HCT116 (cell line): ENCODE results near the gene RXFP4. TPM values are rescaled to one million over a fixed set of nuclear protein-coding genes. Genes with fewer than 3 reads are reported as not detected.

Experiments used
- ATAC-seq: fragments of 200-7000 bp; cut with Tn5 transposase; 2 replicates; pipeline ENCODE4 v1.9.1; 2020; ENCODE audit warnings: mild to moderate bottlenecking, moderate library complexity
- BruUV-seq: library from RNA; stranded (reverse); fragments of 400-500 nt; replicated peaks from 2 replicates; lab custom pipeline; 2021; lab: Mats Ljungman, UMichigan
- CTCF ChIA-PET: fragments of 300-600 bp; sonication (Branson Sonifier 250); formaldehyde crosslinking; loops from one replicate; lab custom pipeline; 2021; ENCODE audit warnings: antibody characterized with exemption; lab: Charles Lee
- POLR2A ChIA-PET: fragments of 300-600, 350-600 bp; sonication (Branson Sonifier 250); formaldehyde crosslinking; loops from one replicate; lab custom pipeline; 2021; ENCODE audit warnings: antibody characterized with exemption; lab: Charles Lee
- RAD21 ChIA-PET, 2 experiments: fragments of 300-600 bp; sonication (Branson Sonifier 250); formaldehyde crosslinking; loops; one replicate each; lab custom pipeline; 2023; ENCODE audit warnings: low total read pairs in 2 of 2; ENCODE audit not compliant: uncharacterized antibody in 2 of 2, unreplicated experiment in 2 of 2, low non-redundant PET in 1 of 2; lab: Charles Lee
- DNase-seq: peaks from one replicate; pipeline ENCODE4 v3.0.0-alpha.2; 2010; ENCODE audit warnings: low read depth, low spot score
- H2AFZ ChIP-seq: fragments of 200-600 bp; shearing (Covaris generic), sonication (generic); 2 replicates; pipeline ENCODE4 v1.6.1; 2017; ENCODE audit warnings: low read depth, mixed run types, mixed read lengths, antibody characterized with exemption, low read length; ENCODE audit not compliant: poor library complexity, severe bottlenecking
- H3K27ac ChIP-seq: 2 replicates; pipeline ENCODE4 v1.5.1; 2012; ENCODE audit warnings: low read depth, low read length
- H3K27me3 ChIP-seq: fragments of 200-600 bp; sonication (generic); 2 replicates; pipeline ENCODE4 v1.6.1; 2016; ENCODE audit warnings: mixed run types, low read length, mixed read lengths; ENCODE audit not compliant: insufficient read depth
- H3K36me3 ChIP-seq, 2 experiments: fragments of 200-500 bp in 1 of 2; fragments of 200-600 bp in 1 of 2; sonication (Bioruptor generic) in 1 of 2; sonication (generic) in 1 of 2; 2 replicates each; pipeline versions ENCODE4 v1.5.1 to v1.6.1; 2014 to 2016; ENCODE audit warnings: low read length in 2 of 2, inconsistent platforms in 1 of 2, mixed read lengths in 1 of 2, mixed run types in 1 of 2; ENCODE audit not compliant: insufficient read depth in 2 of 2, control insufficient read depth in 1 of 2
- H3K4me1 ChIP-seq, 2 experiments: fragments of 200-600 bp in 1 of 2; sonication (generic) in 1 of 2; 2 replicates each; pipeline versions ENCODE4 v1.5.1 to v1.6.1; 2012 to 2017; ENCODE audit warnings: low read length in 2 of 2, inconsistent platforms in 1 of 2, mild to moderate bottlenecking in 1 of 2, mixed read lengths in 1 of 2, mixed run types in 1 of 2, moderate library complexity in 1 of 2; ENCODE audit not compliant: insufficient read depth in 2 of 2, control insufficient read depth in 1 of 2
- H3K4me2 ChIP-seq: fragments of 200-600 bp; sonication (generic); 2 replicates; pipeline ENCODE4 v1.6.1; 2017; ENCODE audit warnings: mixed run types, low read length, mixed read lengths
- H3K4me3 ChIP-seq, 2 experiments: fragments of 200-600 bp in 1 of 2; sonication (generic) in 1 of 2; replicated peaks in 1 of 2; 2 replicates each; pipeline ENCODE4 v1.5.1; 2011 to 2016; ENCODE audit warnings: low read length in 2 of 2, control low read depth in 1 of 2, low read depth in 1 of 2, mild to moderate bottlenecking in 1 of 2, mixed read lengths in 1 of 2, mixed run types in 1 of 2
- H3K79me2 ChIP-seq: fragments of 200-600 bp; sonication (generic); 2 replicates; pipeline ENCODE4 v1.6.1; 2017; ENCODE audit warnings: mild to moderate bottlenecking, mixed run types, low read length, moderate library complexity, mixed read lengths; ENCODE audit not compliant: insufficient read depth
- H3K9ac ChIP-seq: fragments of 200-600 bp; sonication (generic); 2 replicates; pipeline ENCODE4 v1.6.1; 2016; ENCODE audit warnings: low read length, mixed read lengths
- H3K9me2 ChIP-seq: fragments of 200-600 bp; sonication (generic), shearing (Covaris generic); 2 replicates; pipeline ENCODE4 v1.6.1; 2017; ENCODE audit warnings: mixed run types, mild to moderate bottlenecking, moderate library complexity; ENCODE audit not compliant: insufficient read depth
- H3K9me3 ChIP-seq, 2 experiments: fragments of 200-500 bp in 1 of 2; fragments of 200-600 bp in 1 of 2; sonication (Bioruptor generic) in 1 of 2; sonication (generic) in 1 of 2; 2 replicates each; pipeline ENCODE4 v1.6.1; 2014 to 2017; ENCODE audit warnings: low read length in 2 of 2, mixed read lengths in 2 of 2, inconsistent platforms in 1 of 2, low read depth in 1 of 2, mild to moderate bottlenecking in 1 of 2, mixed run types in 1 of 2, moderate library complexity in 1 of 2; ENCODE audit not compliant: control insufficient read depth in 1 of 2, insufficient read depth in 1 of 2
- H4K20me1 ChIP-seq: fragments of 200-600 bp; sonication (generic), shearing (Covaris generic); 2 replicates; pipeline ENCODE4 v1.6.1; 2017; ENCODE audit warnings: mixed run types, mild to moderate bottlenecking, moderate library complexity; ENCODE audit not compliant: insufficient read depth
- ATF3 ChIP-seq: IDR thresholded peaks from 2 replicates; pipeline ENCODE4 v1.6.1; 2012
- CBX3 ChIP-seq: IDR thresholded peaks from 2 replicates; pipeline ENCODE4 v1.6.1; 2012; ENCODE audit warnings: low read depth
- EGR1 ChIP-seq: IDR thresholded peaks from 2 replicates; pipeline ENCODE4 v1.6.1; 2012; ENCODE audit warnings: low read depth
- EZH2phosphoT487 ChIP-seq: fragments of 200-600 bp; IDR thresholded peaks from 2 replicates; pipeline ENCODE4 v1.6.1; 2018; ENCODE audit warnings: antibody characterized with exemption, borderline replicate concordance
- FOSL1 ChIP-seq: IDR thresholded peaks from 2 replicates; pipeline ENCODE4 v1.6.1; 2012; ENCODE audit warnings: low read depth
- JUND ChIP-seq: IDR thresholded peaks from 2 replicates; pipeline ENCODE4 v1.6.1; 2012
- MAX ChIP-seq: IDR thresholded peaks from 2 replicates; pipeline ENCODE4 v1.6.1; 2012
- POLR2A ChIP-seq: IDR thresholded peaks from 2 replicates; pipeline ENCODE4 v1.7.0; 2011; ENCODE audit warnings: borderline replicate concordance; ENCODE audit not compliant: insufficient read depth, insufficient read length; ENCODE audit errors: extremely low read depth
- POLR2AphosphoS5 ChIP-seq: IDR thresholded peaks from 2 replicates; pipeline ENCODE4 v1.6.1; 2011; ENCODE audit warnings: mild to moderate bottlenecking, low read depth, low read length, moderate library complexity
- RAD21 ChIP-seq: IDR thresholded peaks from 2 replicates; pipeline ENCODE4 v1.6.1; 2012; ENCODE audit warnings: low read depth, mild to moderate bottlenecking
- REST ChIP-seq: IDR thresholded peaks from 2 replicates; pipeline ENCODE4 v1.6.1; 2012; ENCODE audit warnings: low read depth
- SP1 ChIP-seq: IDR thresholded peaks from 2 replicates; pipeline ENCODE4 v1.6.1; 2012; ENCODE audit warnings: low read depth
- TCF7L2 ChIP-seq: IDR thresholded peaks from 2 replicates; pipeline ENCODE4 v1.7.0; 2011; ENCODE audit warnings: borderline replicate concordance, inconsistent platforms; ENCODE audit not compliant: insufficient read depth, insufficient read length; ENCODE audit errors: extremely low read depth
- intact Hi-C: fragments of 100-400 bp; cut with micrococcal nuclease; formaldehyde crosslinking; loops from 2 replicates; pipeline ENCODE4 v1.10.0; 2022
- total RNA-seq: library from RNA; stranded (reverse); gene quantifications from one replicate; pipeline ENCODE4 v1.2.1, GENCODE V29; 2021; ENCODE audit not compliant: unreplicated experiment
- TF ChIP-seq, protein P1 (sequence below): IDR thresholded peaks from 2 replicates; pipeline ENCODE4 v1.6.1; 2011; ENCODE audit warnings: mild to moderate bottlenecking, low read length, moderate library complexity; ENCODE audit not compliant: insufficient replicate concordance; ENCODE audit errors: extremely low read depth

RXFP4 gene
- total RNA-seq, 1 experiment from 2014 or later = 0.20 TPM

GRCh38 chr1:155951753-155952504 is 10.5 kb downstream of the RXFP4 start (continued):
- no peak for TF ChIP-seq REST

DNA sequence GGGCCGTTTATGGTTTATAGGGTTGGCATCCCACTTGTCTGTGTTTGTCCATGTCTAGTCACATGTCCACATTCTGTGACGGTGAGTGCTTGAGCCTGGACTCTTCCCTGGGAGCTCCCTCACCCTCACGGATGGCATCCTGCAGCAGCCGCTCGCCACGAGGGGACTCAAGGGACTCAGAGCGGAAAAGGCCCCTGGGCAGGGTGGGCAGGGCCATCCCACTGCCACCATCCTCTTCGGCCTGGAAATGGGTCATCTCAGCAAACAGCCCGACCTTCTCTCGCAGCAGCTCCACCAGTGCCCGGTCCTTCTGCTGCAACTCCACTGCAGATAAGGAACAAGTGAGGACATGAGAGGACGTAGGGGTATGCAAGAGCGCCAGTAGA is 11.1 kb downstream of the RXFP4 start:
- Histone ChIP-seq H3K79me2 (no peaks in the 10 kb centered on the region), H3K9me3 (no peaks in the 10 kb centered on the region), H3K4me3 (no peak overlapping the region), H3K4me1 (peaks cover 0 to 3% of the 10 kb centered on the region in 2 experiments; a peak in 1 of 4 replicates), H3K36me3 (peaks cover 44 to 51% of the 10 kb centered on the region in 2 experiments; a peak in 3 of 4 replicates), H3K27me3 (no peaks in the 10 kb centered on the region), H3K27ac (no peak overlapping the region), H4K20me1 (no peaks in the 10 kb centered on the region), H3K4me2 (no peak overlapping the region), H3K9ac (no peak overlapping the region), H3K9me2 (no peaks in the 10 kb centered on the region), H2AFZ (no peak overlapping the region)
- no TSS peak for BruUV-seq
- CTCF ChIA-PET = no interaction called here
- DNase-seq (no peak), ATAC-seq (no peak)
- RAD21 ChIA-PET = no interaction called here
- intact Hi-C loops = no loop called here
- POLR2A ChIA-PET = no interaction called here
- no peak for TF ChIP-seq FOSL1
- TF ChIP-seq EGR1 = no peak
- TF ChIP-seq, protein P1, sequence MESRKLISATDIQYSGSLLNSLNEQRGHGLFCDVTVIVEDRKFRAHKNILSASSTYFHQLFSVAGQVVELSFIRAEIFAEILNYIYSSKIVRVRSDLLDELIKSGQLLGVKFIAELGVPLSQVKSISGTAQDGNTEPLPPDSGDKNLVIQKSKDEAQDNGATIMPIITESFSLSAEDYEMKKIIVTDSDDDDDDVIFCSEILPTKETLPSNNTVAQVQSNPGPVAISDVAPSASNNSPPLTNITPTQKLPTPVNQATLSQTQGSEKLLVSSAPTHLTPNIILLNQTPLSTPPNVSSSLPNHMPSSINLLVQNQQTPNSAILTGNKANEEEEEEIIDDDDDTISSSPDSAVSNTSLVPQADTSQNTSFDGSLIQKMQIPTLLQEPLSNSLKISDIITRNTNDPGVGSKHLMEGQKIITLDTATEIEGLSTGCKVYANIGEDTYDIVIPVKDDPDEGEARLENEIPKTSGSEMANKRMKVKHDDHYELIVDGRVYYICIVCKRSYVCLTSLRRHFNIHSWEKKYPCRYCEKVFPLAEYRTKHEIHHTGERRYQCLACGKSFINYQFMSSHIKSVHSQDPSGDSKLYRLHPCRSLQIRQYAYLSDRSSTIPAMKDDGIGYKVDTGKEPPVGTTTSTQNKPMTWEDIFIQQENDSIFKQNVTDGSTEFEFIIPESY = no peak
- no peak for TF ChIP-seq CBX3
- no peak for TF ChIP-seq SP1
- TF ChIP-seq RAD21 = no peak
- TF ChIP-seq MAX = no peak
- TF ChIP-seq ATF3 = no peak
- no peak for TF ChIP-seq EZH2phosphoT487
- no peak for TF ChIP-seq JUND
- TF ChIP-seq POLR2A = no peak
- no peak for TF ChIP-seq REST
- TF ChIP-seq POLR2AphosphoS5 = no peak
- TF ChIP-seq TCF7L2 = no peak
